ENCODE results near the gene PRKACA.

- TF ChIP-seq, protein P1, sequence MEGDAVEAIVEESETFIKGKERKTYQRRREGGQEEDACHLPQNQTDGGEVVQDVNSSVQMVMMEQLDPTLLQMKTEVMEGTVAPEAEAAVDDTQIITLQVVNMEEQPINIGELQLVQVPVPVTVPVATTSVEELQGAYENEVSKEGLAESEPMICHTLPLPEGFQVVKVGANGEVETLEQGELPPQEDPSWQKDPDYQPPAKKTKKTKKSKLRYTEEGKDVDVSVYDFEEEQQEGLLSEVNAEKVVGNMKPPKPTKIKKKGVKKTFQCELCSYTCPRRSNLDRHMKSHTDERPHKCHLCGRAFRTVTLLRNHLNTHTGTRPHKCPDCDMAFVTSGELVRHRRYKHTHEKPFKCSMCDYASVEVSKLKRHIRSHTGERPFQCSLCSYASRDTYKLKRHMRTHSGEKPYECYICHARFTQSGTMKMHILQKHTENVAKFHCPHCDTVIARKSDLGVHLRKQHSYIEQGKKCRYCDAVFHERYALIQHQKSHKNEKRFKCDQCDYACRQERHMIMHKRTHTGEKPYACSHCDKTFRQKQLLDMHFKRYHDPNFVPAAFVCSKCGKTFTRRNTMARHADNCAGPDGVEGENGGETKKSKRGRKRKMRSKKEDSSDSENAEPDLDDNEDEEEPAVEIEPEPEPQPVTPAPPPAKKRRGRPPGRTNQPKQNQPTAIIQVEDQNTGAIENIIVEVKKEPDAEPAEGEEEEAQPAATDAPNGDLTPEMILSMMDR (IDR thresholded peaks at IDR 0.05), result no peak
- TF ChIP-seq POLR2A (IDR thresholded peaks at IDR 0.05), result no peak
Measured at GRCh38 chr19:14152713-14153112, 35.2 kb upstream of the PRKACA start.
